ENCODE data around the gene ANKHD1. TPM values are rescaled to one million over a fixed set of nuclear protein-coding genes. Genes with fewer than 3 reads are reported as not detected.
A peak's percentile ranks its signal among the peaks of the same experiment; 100 is the strongest.

The ANKHD1 gene
- total RNA-seq, 2 experiments from 2014 or later, result 99.3 to 103 TPM

DNA sequence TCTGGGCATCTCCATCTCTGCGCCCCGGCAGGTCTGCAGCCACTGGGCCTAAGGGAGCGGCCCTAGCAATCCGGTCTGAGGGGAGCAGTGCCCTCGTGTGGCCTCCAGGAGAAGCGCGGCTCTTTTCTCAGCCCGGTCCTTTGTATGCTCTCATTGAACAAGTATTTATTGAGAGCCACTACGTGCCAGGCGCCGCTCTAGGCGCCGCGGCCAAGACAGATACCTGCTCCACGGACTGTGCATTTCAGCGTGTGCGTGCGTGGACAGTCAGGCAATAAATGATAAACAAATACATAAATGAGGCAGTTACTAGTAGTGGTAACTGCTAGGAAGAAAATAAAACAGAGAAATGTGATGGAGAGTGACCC, 43.9 kb upstream of the ANKHD1 start:
- peak; percentile 73 for TF ChIP-seq CTCF (IDR thresholded peaks at IDR 0.05)
- peaks cover 13% of the 10 kb centered on the region for H3K4me1 Mint-ChIP-seq (ENCODE audit: low read depth)
- POLR2A ChIA-PET, result no interaction called here

GRCh38 chr5:140358738-140359310, 42.8 kb upstream of the ANKHD1 start:
- no peaks in the 10 kb centered on the region for H3K9me3 Mint-ChIP-seq
- no peak overlapping the region for H3K27ac Mint-ChIP-seq
- no peak for TF ChIP-seq CTCF (IDR thresholded peaks at IDR 0.05)
- intact Hi-C loops (cut with micrococcal nuclease), result loop anchor here (5.0 kb wide), 1 partner anchor 278 kb away; the partner anchor contains the start of gene TMCO6
- POLR2A ChIA-PET, result interaction anchor here (0.7 kb wide), 1 partner anchor 20 kb away, joined by 3 read pairs; no protein-coding TSS in a partner anchor
- H3K27me3 Mint-ChIP-seq, result peaks cover 9% of the 10 kb centered on the region
- H3K36me3 Mint-ChIP-seq (ENCODE audit: low read depth), result no peaks in the 10 kb centered on the region
- peaks cover 17% of the 10 kb centered on the region for H3K4me1 Mint-ChIP-seq (ENCODE audit: low read depth)
- H3K4me3 Mint-ChIP-seq, result no peak overlapping the region
- ATAC-seq, result no peak
- CTCF ChIA-PET, result interaction anchor here (1.0 to 10.9 kb wide), 9 partner anchors 10 to 274 kb away, joined by 3 to 160 read pairs (median 4); partner anchors contain the start of genes CD14 and HBEGF
- no peak for DNase-seq

More for the DNA sequence above, 43.9 kb upstream of the ANKHD1 start:
- DNase-seq, result peak; percentile 88
- Mint-ChIP-seq H3K36me3 (ENCODE audit: low read depth) (no peaks in the 10 kb centered on the region), H3K27ac (peak overlapping the region; percentile 31), H3K27me3 (peaks cover 9% of the 10 kb centered on the region), H3K4me3 (peak overlapping the region; percentile 49), H3K9me3 (no peaks in the 10 kb centered on the region)
- ATAC-seq, result peak; percentile 99
- intact Hi-C loops (cut with micrococcal nuclease), result loop anchor here (5.0 kb wide), 1 partner anchor 280 kb away; the partner anchor contains the start of gene TMCO6
- CTCF ChIA-PET, result interaction anchor here (4.6 to 10.9 kb wide), 2 partner anchors 9 to 116 kb away, joined by 58 to 160 read pairs; partner anchors contain the start of gene HBEGF

- POLR2A ChIA-PET, result no interaction called here
- no peak for ATAC-seq
- peaks cover 9% of the 10 kb centered on the region for H3K27me3 Mint-ChIP-seq
- H3K4me1 Mint-ChIP-seq (ENCODE audit: low read depth), result peaks cover 17% of the 10 kb centered on the region
- CTCF ChIA-PET, result interaction anchor here (1.6 to 10.9 kb wide), 5 partner anchors 11 to 124 kb away, joined by 3 to 160 read pairs (median 12); partner anchors contain the start of gene HBEGF
- intact Hi-C loops (cut with micrococcal nuclease), result loop anchor here (10.0 kb wide), 1 partner anchor 355 kb away; no protein-coding TSS in a partner anchor
- no peaks in the 10 kb centered on the region for H3K36me3 Mint-ChIP-seq (ENCODE audit: low read depth)
- no peak within 1 kb of the TSS for H3K27ac Mint-ChIP-seq
- DNase-seq, result no peak
- no peak for TF ChIP-seq CTCF (IDR thresholded peaks at IDR 0.05)
- no peak within 1 kb of the TSS for H3K4me3 Mint-ChIP-seq
- no peaks in the 10 kb centered on the region for H3K9me3 Mint-ChIP-seq
Measured at GRCh38 chr5:140360101-140360500, 41.5 kb upstream of the ANKHD1 start, which contains the start of gene SLC4A9. Gene SLC4A9, plus strand, starts transcription at chr5:140360194. Its CDS starts 43 bp downstream, at chr5:140360237.

- TF ChIP-seq CTCF (IDR thresholded peaks at IDR 0.05), result no peak
- peaks cover 17% of the 10 kb centered on the region for H3K4me1 Mint-ChIP-seq (ENCODE audit: low read depth)
- POLR2A ChIA-PET, result no interaction called here
- CTCF ChIA-PET, result interaction anchor here (1.0 to 10.9 kb wide), 5 partner anchors 12 to 119 kb away, joined by 3 to 160 read pairs (median 12); partner anchors contain the start of gene HBEGF
- H3K27ac Mint-ChIP-seq, result no peak overlapping the region
- ATAC-seq (no peak), DNase-seq (no peak)
- peaks cover 9% of the 10 kb centered on the region for H3K27me3 Mint-ChIP-seq
- H3K36me3 Mint-ChIP-seq (ENCODE audit: low read depth), result no peaks in the 10 kb centered on the region
- intact Hi-C loops (cut with micrococcal nuclease), result loop anchor here (10.0 kb wide), 1 partner anchor 354 kb away; no protein-coding TSS in a partner anchor
- H3K9me3 Mint-ChIP-seq, result no peaks in the 10 kb centered on the region
- H3K4me3 Mint-ChIP-seq, result no peak overlapping the region
Measured at GRCh38 chr5:140360681-140361479, 40.8 kb upstream of the ANKHD1 start.
